Mammary epithelial cell (primary cell): Measurements from ENCODE around the gene SHD.
"Not testable (repeated sequence)": the region's sequence is repeated elsewhere in the genome, so short reads cannot be mapped to it uniquely, and the experiment has no call there.

ENCODE experiments used
- CTCF ChIP-seq, 2 donors: IDR thresholded peaks in 1 of 2; conservative IDR thresholded peaks in 1 of 2; 2 replicates each; pipeline ENCODE4 v1.5.1; 2011 to 2012; ENCODE audit warnings: inconsistent platforms in 2 of 2, low read length in 2 of 2, mild to moderate bottlenecking in 2 of 2, control low read depth in 1 of 2, low read depth in 1 of 2; ENCODE audit not compliant: insufficient read depth in 1 of 2; ENCODE audit errors: extremely low read depth in 1 of 2
- EZH2 ChIP-seq: IDR thresholded peaks from 2 replicates; pipeline ENCODE4 v1.6.1; 2012; ENCODE audit warnings: low read length, inconsistent platforms, borderline replicate concordance

GRCh38 chr19:4230237-4230636 is 48.8 kb upstream of the SHD start:
- TF ChIP-seq CTCF (conservative IDR thresholded peaks at IDR 0.05 in 1 of 2, IDR thresholded peaks at IDR 0.05 in 1 of 2; ENCODE audit: extremely low read depth in 1 of 2, insufficient read depth in 1 of 2, low read depth in 1 of 2, low read length in 2 of 2); EZH2: not testable (repeated sequence)
